ENCODE data around the gene ELFN1.

- TF ChIP-seq POLR2A (IDR thresholded peaks at IDR 0.05; ENCODE audit: low read depth, low read length), result no peak
- TF ChIP-seq SIN3A (IDR thresholded peaks at IDR 0.05; ENCODE audit: low read depth, low read length), result no peak
- TF ChIP-seq CTCF (IDR thresholded peaks at IDR 0.05 in 2 of 3, conservative IDR thresholded peaks at IDR 0.05 in 1 of 3; ENCODE audit: control insufficient read depth in 2 of 3, extremely low read depth in 1 of 3, insufficient read depth in 1 of 3, low read depth in 3 of 3, low read length in 3 of 3), result no peak
- TF ChIP-seq, protein P1, sequence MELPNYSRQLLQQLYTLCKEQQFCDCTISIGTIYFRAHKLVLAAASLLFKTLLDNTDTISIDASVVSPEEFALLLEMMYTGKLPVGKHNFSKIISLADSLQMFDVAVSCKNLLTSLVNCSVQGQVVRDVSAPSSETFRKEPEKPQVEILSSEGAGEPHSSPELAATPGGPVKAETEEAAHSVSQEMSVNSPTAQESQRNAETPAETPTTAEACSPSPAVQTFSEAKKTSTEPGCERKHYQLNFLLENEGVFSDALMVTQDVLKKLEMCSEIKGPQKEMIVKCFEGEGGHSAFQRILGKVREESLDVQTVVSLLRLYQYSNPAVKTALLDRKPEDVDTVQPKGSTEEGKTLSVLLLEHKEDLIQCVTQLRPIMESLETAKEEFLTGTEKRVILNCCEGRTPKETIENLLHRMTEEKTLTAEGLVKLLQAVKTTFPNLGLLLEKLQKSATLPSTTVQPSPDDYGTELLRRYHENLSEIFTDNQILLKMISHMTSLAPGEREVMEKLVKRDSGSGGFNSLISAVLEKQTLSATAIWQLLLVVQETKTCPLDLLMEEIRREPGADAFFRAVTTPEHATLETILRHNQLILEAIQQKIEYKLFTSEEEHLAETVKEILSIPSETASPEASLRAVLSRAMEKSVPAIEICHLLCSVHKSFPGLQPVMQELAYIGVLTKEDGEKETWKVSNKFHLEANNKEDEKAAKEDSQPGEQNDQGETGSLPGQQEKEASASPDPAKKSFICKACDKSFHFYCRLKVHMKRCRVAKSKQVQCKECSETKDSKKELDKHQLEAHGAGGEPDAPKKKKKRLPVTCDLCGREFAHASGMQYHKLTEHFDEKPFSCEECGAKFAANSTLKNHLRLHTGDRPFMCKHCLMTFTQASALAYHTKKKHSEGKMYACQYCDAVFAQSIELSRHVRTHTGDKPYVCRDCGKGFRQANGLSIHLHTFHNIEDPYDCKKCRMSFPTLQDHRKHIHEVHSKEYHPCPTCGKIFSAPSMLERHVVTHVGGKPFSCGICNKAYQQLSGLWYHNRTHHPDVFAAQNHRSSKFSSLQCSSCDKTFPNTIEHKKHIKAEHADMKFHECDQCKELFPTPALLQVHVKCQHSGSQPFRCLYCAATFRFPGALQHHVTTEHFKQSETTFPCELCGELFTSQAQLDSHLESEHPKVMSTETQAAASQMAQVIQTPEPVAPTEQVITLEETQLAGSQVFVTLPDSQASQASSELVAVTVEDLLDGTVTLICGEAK (IDR thresholded peaks at IDR 0.05; ENCODE audit: borderline replicate concordance), result no peak
- TF ChIP-seq CBFB (IDR thresholded peaks at IDR 0.05; ENCODE audit: low read depth), result no peak
- TF ChIP-seq SP1 (IDR thresholded peaks at IDR 0.05; ENCODE audit: low read depth, low read length), result no peak
- TF ChIP-seq RAD21 (IDR thresholded peaks at IDR 0.05; ENCODE audit: insufficient read depth, low read depth, low read length), result no peak
- TF ChIP-seq, protein P2, sequence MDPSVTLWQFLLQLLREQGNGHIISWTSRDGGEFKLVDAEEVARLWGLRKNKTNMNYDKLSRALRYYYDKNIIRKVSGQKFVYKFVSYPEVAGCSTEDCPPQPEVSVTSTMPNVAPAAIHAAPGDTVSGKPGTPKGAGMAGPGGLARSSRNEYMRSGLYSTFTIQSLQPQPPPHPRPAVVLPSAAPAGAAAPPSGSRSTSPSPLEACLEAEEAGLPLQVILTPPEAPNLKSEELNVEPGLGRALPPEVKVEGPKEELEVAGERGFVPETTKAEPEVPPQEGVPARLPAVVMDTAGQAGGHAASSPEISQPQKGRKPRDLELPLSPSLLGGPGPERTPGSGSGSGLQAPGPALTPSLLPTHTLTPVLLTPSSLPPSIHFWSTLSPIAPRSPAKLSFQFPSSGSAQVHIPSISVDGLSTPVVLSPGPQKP (IDR thresholded peaks at IDR 0.05; ENCODE audit: low read depth, low read length), result no peak
- no peak for TF ChIP-seq MTA3 (IDR thresholded peaks at IDR 0.05; ENCODE audit: borderline replicate concordance, low read length)
- no peak for TF ChIP-seq POLR2AphosphoS5 (IDR thresholded peaks at IDR 0.05; ENCODE audit: low read length)
- no peak for TF ChIP-seq EZH2 (IDR thresholded peaks at IDR 0.05; ENCODE audit: borderline replicate concordance, control insufficient read depth, low read depth, low read length)
These were observed 45.6 kb downstream of the ELFN1 start for GRCh38 chr7:1715671-1716074.

All from GM12878 (cell line).